Neural cell (in vitro differentiated cells): ENCODE results near the gene POU3F1. TPM values are rescaled to one million over a fixed set of nuclear protein-coding genes. Genes with fewer than 3 reads are reported as not detected.

Source experiments
- polyA plus RNA-seq: library from polyadenylated mRNA; depleted of rRNA; stranded (reverse); fragments of >200 nt; gene quantifications from 2 replicates; pipeline ENCODE4 v1.2.3, GENCODE V29; 2014
- small RNA-seq, 3 experiments: library from RNA; depleted of rRNA; stranded (forward); fragments of <200 nt; gene quantifications; one replicate each; pipeline ENCODE3, GENCODE V24; 2012

The POU3F1 gene
- polyA plus RNA-seq, 1 donor from 2014 or later = 3.1 TPM

Small RNA genes within 50 kb of the gene (small RNA-seq; reads per million reads assigned to genes)
- gene MIR3659 = 4.9 to 9.0 (median 6.2) reads per million in 3 experiments

Other genes with a start within 250 kb of the POU3F1 start
- gene C1orf122, start 239.0 kb downstream of the POU3F1 start, polyA plus RNA-seq = 133 and 143 TPM in 2 replicates
- gene YRDC, start 238.6 kb downstream of the POU3F1 start, polyA plus RNA-seq = 27.6 and 34.1 TPM in 2 replicates
- 3.7 and 3.8 TPM in 2 replicates for gene MTF1, start 187.2 kb downstream of the POU3F1 start, polyA plus RNA-seq
- gene INPP5B, start 99.7 kb downstream of the POU3F1 start, polyA plus RNA-seq = 13.4 and 13.8 TPM in 2 replicates
- 104 and 123 TPM in 2 replicates for gene SF3A3, start 56.8 kb downstream of the POU3F1 start, polyA plus RNA-seq
- gene FHL3, start 41.3 kb downstream of the POU3F1 start, polyA plus RNA-seq = 3.3 and 3.5 TPM in 2 replicates
- 86.4 and 144 TPM in 2 replicates for gene UTP11, start 34.1 kb downstream of the POU3F1 start, polyA plus RNA-seq